GM19023 (cell line): ENCODE measurements around the gene TTC28.
"Not testable (repeated sequence)": the region's sequence is repeated elsewhere in the genome, so short reads cannot be mapped to it uniquely, and the experiment has no call there.

Experiments
- ATAC-seq: cut with Tn5 transposase; IDR thresholded peaks from one replicate; pipeline ENCODE4 v1.9.1; 2021; ENCODE audit warnings: mild to moderate bottlenecking, moderate library complexity; ENCODE audit not compliant: unreplicated experiment

Gene TTC28

GRCh38 chr22:28566920-28567499, 112.6 kb downstream of the TTC28 start:
- ATAC-seq = not testable (repeated sequence)

GRCh38 chr22:28563636-28564035, 116.0 kb downstream of the TTC28 start:
- no peak for ATAC-seq

- no peak for ATAC-seq
Measured at GRCh38 chr22:28562324-28562723, 117.3 kb downstream of the TTC28 start.

- ATAC-seq = not testable (repeated sequence)
Measured at GRCh38 chr22:28560743-28561101, 118.9 kb downstream of the TTC28 start.

DNA sequence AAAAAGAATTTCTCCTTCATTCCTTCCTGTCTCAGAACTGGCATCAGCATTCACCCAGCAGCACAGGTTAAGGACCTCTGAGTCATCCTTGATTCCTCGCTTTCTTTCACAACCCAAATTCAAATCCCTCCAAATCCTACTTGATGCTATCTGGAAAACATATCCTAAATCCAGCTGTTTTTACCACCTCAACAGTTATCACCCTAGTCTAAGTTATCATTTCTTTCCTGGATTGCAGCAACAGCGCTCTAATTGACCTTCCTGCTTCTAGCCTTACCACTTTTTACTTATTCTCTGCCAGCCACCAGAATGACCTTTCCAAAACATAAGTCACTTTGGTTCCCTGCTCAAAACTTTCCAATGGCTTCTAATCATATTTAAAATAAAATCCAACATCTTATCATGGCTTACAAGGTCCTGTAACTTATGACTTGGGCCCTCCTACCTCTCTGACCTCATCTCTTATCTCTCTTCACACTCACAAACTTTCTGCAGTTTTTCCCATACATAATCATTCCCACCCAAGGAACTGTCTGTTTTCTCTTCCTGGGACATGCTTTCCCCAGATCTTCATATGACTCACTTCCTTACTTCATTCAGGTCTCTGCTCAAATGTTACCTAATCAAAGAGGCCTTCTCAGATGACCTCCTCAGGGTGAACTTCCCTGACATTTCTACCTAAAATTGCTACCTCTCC, 119.4 kb downstream of the TTC28 start:
- ATAC-seq = no peak

DNA sequence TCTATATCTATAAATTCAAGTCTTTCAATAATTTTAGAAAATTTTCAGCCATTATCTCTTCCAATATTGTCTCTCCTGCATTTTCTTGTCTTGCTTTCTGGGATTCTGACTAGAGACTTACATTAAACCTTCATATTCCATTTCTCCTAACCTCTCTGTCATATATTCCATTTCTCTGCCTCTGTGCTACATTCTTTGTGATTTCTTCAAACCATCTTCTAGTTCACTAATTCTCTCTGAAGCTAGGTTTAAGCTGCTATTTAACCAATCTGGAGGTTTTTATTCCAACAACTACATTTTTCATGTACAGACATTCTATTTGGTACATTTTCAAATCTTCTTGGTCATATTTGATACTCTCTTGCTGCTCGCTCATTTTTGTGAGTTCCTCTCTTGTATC, 122.5 kb downstream of the TTC28 start:
- ATAC-seq = no peak

DNA sequence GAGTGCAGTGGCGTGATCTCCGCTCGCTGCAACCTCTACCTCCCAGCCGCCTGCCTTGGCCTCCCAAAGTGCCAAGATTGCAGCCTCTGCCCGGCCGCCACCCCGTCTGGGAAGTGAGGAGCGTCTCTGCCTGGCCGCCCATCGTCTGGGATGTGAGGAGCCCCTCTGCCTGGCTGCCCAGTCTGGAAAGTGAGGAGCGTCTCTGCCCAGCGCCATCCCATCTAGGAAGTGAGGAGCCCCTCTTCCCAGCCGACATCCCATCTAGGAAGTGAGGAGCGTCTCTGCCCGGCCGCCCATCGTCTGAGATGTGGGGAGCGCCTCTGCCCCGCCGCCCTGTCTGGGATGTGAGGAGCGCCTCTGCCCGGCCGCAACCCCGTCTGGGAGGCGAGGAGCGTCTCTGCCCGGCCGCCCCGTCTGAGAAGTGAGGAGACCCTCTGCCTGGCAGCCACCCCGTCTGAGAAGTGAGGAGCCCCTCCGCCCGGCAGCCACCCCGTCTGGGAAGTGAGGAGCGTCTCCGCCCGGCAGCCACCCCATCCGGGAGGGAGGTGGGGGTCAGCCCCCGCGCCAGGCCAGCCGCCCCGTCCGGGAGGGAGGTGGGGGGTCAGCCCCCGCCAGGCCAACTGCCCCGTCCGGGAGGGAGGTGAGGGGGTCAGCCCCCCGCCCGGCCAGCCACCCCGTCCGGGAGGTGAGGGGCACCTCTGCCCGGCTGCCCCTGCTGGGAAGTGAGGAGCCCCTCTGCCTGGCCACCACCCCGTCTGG, 126.4 kb downstream of the TTC28 start:
- not testable (repeated sequence) for ATAC-seq

DNA sequence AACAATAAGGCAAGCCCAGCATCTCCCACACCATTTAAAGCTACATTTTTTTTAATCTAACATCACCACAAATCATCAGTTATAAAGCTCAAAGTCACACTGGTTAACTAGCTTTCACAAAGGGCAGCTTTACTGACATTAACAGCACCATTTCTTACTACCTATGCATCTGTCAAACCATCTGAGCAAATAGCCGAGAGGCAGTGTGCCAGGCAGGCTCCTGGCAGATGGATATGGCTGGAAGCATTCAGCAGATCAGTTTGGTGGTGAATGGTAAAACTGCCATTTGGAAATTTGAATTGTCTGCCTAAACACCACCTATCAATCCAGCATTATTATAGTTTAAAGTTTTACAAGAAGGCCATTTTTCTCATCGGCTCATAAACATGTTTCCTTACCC, 131.2 kb downstream of the TTC28 start:
- no peak for ATAC-seq

DNA sequence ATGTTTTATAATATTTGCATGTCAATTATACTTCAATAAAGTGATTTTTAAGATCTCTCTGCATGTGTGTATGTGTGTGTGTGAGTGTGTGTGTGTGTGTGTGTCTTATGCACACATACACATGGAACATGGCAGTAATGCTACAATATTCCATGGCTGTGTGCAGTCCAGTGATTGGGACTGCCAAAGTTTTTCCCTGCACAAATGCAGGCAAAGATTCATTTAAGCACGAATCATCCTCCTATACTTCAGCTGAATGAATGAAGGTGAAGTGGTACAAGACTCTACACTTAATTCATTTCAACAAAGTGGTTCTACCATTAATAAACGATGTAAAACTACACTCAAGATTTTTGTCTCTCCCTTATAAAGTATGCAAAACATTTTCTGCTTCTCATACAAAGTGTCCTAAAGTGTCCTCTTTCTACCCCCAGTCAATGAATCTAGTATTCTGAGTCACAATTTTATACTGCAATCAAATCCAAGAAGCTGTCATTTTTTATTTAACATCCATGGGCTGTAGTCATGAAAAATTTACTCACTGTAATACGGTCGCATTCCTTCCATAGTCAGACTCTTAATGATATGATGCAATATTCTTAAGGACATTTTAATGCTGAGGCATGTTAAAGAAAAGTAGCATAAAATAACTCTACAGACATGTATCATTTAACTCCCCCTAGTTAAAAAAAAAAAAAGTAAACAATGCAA, 132.4 kb downstream of the TTC28 start:
- ATAC-seq = no peak

GRCh38 chr22:28544431-28544868, 135.2 kb downstream of the TTC28 start:
- ATAC-seq = no peak

GRCh38 chr22:28542980-28543621, 136.5 kb downstream of the TTC28 start:
- ATAC-seq = no peak

DNA sequence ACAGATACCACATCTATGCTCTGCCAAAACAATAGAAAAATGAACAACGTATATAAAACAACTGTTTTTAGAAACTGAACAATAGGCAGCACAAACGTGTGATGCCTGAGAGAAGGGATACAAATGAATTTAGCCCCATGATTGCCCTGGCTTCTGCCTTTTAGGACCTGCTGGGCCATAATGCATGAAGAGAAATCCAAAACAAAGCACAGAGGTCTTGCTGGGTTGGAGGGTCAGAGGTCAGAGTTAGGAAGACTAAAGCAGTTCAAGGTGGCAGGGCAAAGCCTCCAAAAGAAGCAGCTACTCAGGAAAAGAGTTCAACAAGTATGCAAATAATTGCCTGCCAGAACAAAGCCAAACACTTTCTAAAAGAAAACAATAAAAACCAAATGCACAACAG, 138.5 kb downstream of the TTC28 start:
- no peak for ATAC-seq

- no peak for ATAC-seq
Measured at GRCh38 chr22:28538922-28539321, 140.7 kb downstream of the TTC28 start.

- not testable (repeated sequence) for ATAC-seq
Measured at GRCh38 chr22:28530565-28530964, 149.1 kb downstream of the TTC28 start.

DNA sequence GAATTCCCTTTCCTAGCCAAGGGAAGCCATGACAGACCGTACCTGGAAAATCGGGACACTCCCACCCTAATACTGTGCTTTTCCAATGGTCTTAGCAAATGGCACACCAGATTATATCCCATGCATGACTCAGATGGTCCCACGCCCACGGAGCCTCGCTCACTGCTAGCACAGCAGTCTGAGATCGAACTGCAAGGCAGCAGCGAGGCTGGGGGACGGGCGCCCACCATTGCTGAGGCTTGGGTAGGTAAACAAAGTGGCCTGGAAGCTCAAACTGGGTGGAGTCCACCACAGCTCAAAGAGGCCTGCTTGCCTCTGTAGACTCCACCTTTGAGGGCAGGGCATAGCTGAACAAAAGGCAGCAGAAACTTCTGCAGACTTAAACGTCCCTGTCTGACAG, 150.5 kb downstream of the TTC28 start:
- not testable (repeated sequence) for ATAC-seq

DNA sequence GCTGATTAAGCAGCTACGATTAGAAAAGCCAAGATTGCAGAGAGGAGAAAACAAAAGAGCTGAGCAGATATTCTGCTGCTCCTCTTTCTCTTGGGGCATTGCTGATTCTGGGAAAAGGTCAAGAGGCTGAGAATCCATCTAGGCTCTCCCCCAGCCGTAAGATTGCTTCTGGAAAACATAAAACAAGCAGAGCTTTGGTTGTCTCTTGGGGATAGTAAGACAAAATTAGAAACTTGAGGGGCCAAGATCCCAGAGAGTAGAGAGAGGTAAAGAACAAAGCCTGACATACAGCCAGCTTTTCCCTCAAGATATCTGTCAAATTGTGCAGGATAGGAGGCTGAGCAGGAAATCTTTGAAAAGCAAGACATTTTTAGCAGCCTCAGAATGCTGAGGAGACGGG, 158.2 kb downstream of the TTC28 start:
- ATAC-seq = no peak

GRCh38 chr22:28514321-28514821, 165.3 kb downstream of the TTC28 start:
- ATAC-seq = no peak

- not testable (repeated sequence) for ATAC-seq
Measured at GRCh38 chr22:28512387-28512786, 167.3 kb downstream of the TTC28 start.

- no peak for ATAC-seq
Measured at GRCh38 chr22:28507896-28508295, 171.7 kb downstream of the TTC28 start.

- no peak for ATAC-seq
Measured at GRCh38 chr22:28506150-28506535, 173.5 kb downstream of the TTC28 start.
